Measurements from ENCODE around the gene STX8.

STX8 gene

GRCh38 chr17:9273428-9274391 is 301.9 kb downstream of the STX8 start:
- Histone ChIP-seq H3K9ac (ENCODE audit: low read depth, low read length) (no peak overlapping the region), H3K36me3 (ENCODE audit: insufficient read depth, low read length) (no peaks in the 10 kb centered on the region), H3K9me3 (ENCODE audit: insufficient read depth, low read depth, low read length) (no peaks in the 10 kb centered on the region), H3K4me1 (ENCODE audit: insufficient read depth, low read length) (no peaks in the 10 kb centered on the region), H3K4me3 (ENCODE audit: low read length) (no peak overlapping the region), H3K27me3 (ENCODE audit: insufficient read depth, low read length) (no peaks in the 10 kb centered on the region), H3K27ac (ENCODE audit: low read depth, low read length) (no peak overlapping the region)
- WGBS, result 93% methylated on average over 21 of the region's 21 CpGs

GRCh38 chr17:9272501-9273200 is 303.0 kb downstream of the STX8 start:
- Histone ChIP-seq H3K9ac (ENCODE audit: low read depth, low read length) (no peak overlapping the region), H3K9me3 (ENCODE audit: insufficient read depth, low read depth, low read length) (no peaks in the 10 kb centered on the region), H3K27me3 (ENCODE audit: insufficient read depth, low read length) (no peaks in the 10 kb centered on the region), H3K4me3 (ENCODE audit: low read length) (no peak overlapping the region), H3K27ac (ENCODE audit: low read depth, low read length) (no peak overlapping the region), H3K36me3 (ENCODE audit: insufficient read depth, low read length) (no peaks in the 10 kb centered on the region), H3K4me1 (ENCODE audit: insufficient read depth, low read length) (no peaks in the 10 kb centered on the region)
- WGBS, result 96% methylated on average over 22 of the region's 22 CpGs

GRCh38 chr17:9271989-9272388 is 303.6 kb downstream of the STX8 start:
- Histone ChIP-seq H3K9ac (ENCODE audit: low read depth, low read length) (no peak overlapping the region), H3K4me3 (ENCODE audit: low read length) (no peak overlapping the region), H3K4me1 (ENCODE audit: insufficient read depth, low read length) (no peaks in the 10 kb centered on the region), H3K36me3 (ENCODE audit: insufficient read depth, low read length) (no peaks in the 10 kb centered on the region), H3K27me3 (ENCODE audit: insufficient read depth, low read length) (no peaks in the 10 kb centered on the region), H3K27ac (ENCODE audit: low read depth, low read length) (no peak overlapping the region), H3K9me3 (ENCODE audit: insufficient read depth, low read depth, low read length) (no peaks in the 10 kb centered on the region)
- 84% methylated on average over 7 of the region's 8 CpGs for WGBS

- Histone ChIP-seq H3K27me3 (ENCODE audit: insufficient read depth, low read length) (no peaks in the 10 kb centered on the region), H3K4me3 (ENCODE audit: low read length) (no peak overlapping the region), H3K4me1 (ENCODE audit: insufficient read depth, low read length) (no peaks in the 10 kb centered on the region), H3K36me3 (ENCODE audit: insufficient read depth, low read length) (no peaks in the 10 kb centered on the region), H3K27ac (ENCODE audit: low read depth, low read length) (no peak overlapping the region), H3K9me3 (ENCODE audit: insufficient read depth, low read depth, low read length) (no peaks in the 10 kb centered on the region), H3K9ac (ENCODE audit: low read depth, low read length) (no peak overlapping the region)
- WGBS, result 92% methylated on average over 9 of the region's 9 CpGs
Observed at GRCh38 chr17:9270921-9271320, 304.7 kb downstream of the STX8 start.

- Histone ChIP-seq H3K4me3 (ENCODE audit: low read length) (no peak overlapping the region), H3K27ac (ENCODE audit: low read depth, low read length) (no peak overlapping the region)
- WGBS, result 90% methylated on average over 7 of the region's 7 CpGs
Observed at GRCh38 chr17:9269350-9270035, 306.1 kb downstream of the STX8 start.

GRCh38 chr17:9268546-9268945 is 307.1 kb downstream of the STX8 start:
- WGBS, result 95% methylated on average over 6 of the region's 6 CpGs
- Histone ChIP-seq H3K9me3 (ENCODE audit: insufficient read depth, low read depth, low read length) (no peaks in the 10 kb centered on the region), H3K4me3 (ENCODE audit: low read length) (no peak overlapping the region), H3K9ac (ENCODE audit: low read depth, low read length) (no peak overlapping the region), H3K36me3 (ENCODE audit: insufficient read depth, low read length) (no peaks in the 10 kb centered on the region), H3K4me1 (ENCODE audit: insufficient read depth, low read length) (no peaks in the 10 kb centered on the region), H3K27ac (ENCODE audit: low read depth, low read length) (no peak overlapping the region), H3K27me3 (ENCODE audit: insufficient read depth, low read length) (no peaks in the 10 kb centered on the region)

More at GRCh38 chr17:9269350-9270035, 306.1 kb downstream of the STX8 start:
- Histone ChIP-seq H3K36me3 (ENCODE audit: insufficient read depth, low read length) (no peaks in the 10 kb centered on the region), H3K4me1 (ENCODE audit: insufficient read depth, low read length) (no peaks in the 10 kb centered on the region), H3K27me3 (ENCODE audit: insufficient read depth, low read length) (no peaks in the 10 kb centered on the region), H3K9ac (ENCODE audit: low read depth, low read length) (no peak overlapping the region), H3K9me3 (ENCODE audit: insufficient read depth, low read depth, low read length) (no peaks in the 10 kb centered on the region)

- Histone ChIP-seq H3K4me1 (ENCODE audit: insufficient read depth, low read length) (no peaks in the 10 kb centered on the region), H3K27me3 (ENCODE audit: insufficient read depth, low read length) (no peaks in the 10 kb centered on the region), H3K9ac (ENCODE audit: low read depth, low read length) (no peak overlapping the region), H3K27ac (ENCODE audit: low read depth, low read length) (no peak overlapping the region), H3K9me3 (ENCODE audit: insufficient read depth, low read depth, low read length) (no peaks in the 10 kb centered on the region), H3K4me3 (ENCODE audit: low read length) (no peak overlapping the region), H3K36me3 (ENCODE audit: insufficient read depth, low read length) (no peaks in the 10 kb centered on the region)
- WGBS, result 92% methylated on average over 9 of the region's 9 CpGs
Observed at GRCh38 chr17:9266697-9267117, 308.9 kb downstream of the STX8 start.

- no peak overlapping the region for H3K9ac ChIP-seq (ENCODE audit: low read depth, low read length)
- H3K4me3 ChIP-seq (ENCODE audit: low read length), result no peak overlapping the region
- no peaks in the 10 kb centered on the region for H3K9me3 ChIP-seq (ENCODE audit: insufficient read depth, low read depth, low read length)
- no peaks in the 10 kb centered on the region for H3K36me3 ChIP-seq (ENCODE audit: insufficient read depth, low read length)
- H3K27ac ChIP-seq (ENCODE audit: low read depth, low read length), result no peak overlapping the region
- H3K27me3 ChIP-seq (ENCODE audit: insufficient read depth, low read length), result no peaks in the 10 kb centered on the region
- 0 out of 2 replicates have a peak, but pooled peaks cover 2% of the 10 kb centered on the region for H3K4me1 ChIP-seq (ENCODE audit: insufficient read depth, low read length)
- 95% methylated on average over 14 of the region's 14 CpGs for WGBS
Observed at GRCh38 chr17:9266031-9266680, 309.5 kb downstream of the STX8 start.

- WGBS, result 93% methylated on average over 24 of the region's 24 CpGs
- no peak overlapping the region for H3K27ac ChIP-seq (ENCODE audit: low read depth, low read length)
- no peaks in the 10 kb centered on the region for H3K9me3 ChIP-seq (ENCODE audit: insufficient read depth, low read depth, low read length)
Observed at GRCh38 chr17:9261081-9262012, 314.3 kb downstream of the STX8 start.

GRCh38 chr17:9259419-9259818 is 316.2 kb downstream of the STX8 start:
- Histone ChIP-seq H3K27ac (ENCODE audit: low read depth, low read length) (no peak overlapping the region), H3K9me3 (ENCODE audit: insufficient read depth, low read depth, low read length) (no peaks in the 10 kb centered on the region), H3K9ac (ENCODE audit: low read depth, low read length) (no peak overlapping the region), H3K27me3 (ENCODE audit: insufficient read depth, low read length) (no peaks in the 10 kb centered on the region), H3K4me1 (ENCODE audit: insufficient read depth, low read length) (peaks cover 26% of the 10 kb centered on the region), H3K36me3 (ENCODE audit: insufficient read depth, low read length) (no peaks in the 10 kb centered on the region), H3K4me3 (ENCODE audit: low read length) (no peak overlapping the region)
- WGBS, result 90% methylated on average over 10 of the region's 10 CpGs

More at GRCh38 chr17:9261081-9262012, 314.3 kb downstream of the STX8 start:
- H3K27me3 ChIP-seq (ENCODE audit: insufficient read depth, low read length), result no peaks in the 10 kb centered on the region
- no peak overlapping the region for H3K9ac ChIP-seq (ENCODE audit: low read depth, low read length)
- peaks cover 26% of the 10 kb centered on the region for H3K4me1 ChIP-seq (ENCODE audit: insufficient read depth, low read length)
- H3K4me3 ChIP-seq (ENCODE audit: low read length), result no peak overlapping the region
- H3K36me3 ChIP-seq (ENCODE audit: insufficient read depth, low read length), result no peaks in the 10 kb centered on the region

Measured in HUES64 (cell line).